Aortic smooth muscle cell (primary cell): Measurements from ENCODE around the gene ZFP91. TPM values are rescaled to one million over a fixed set of nuclear protein-coding genes. Genes with fewer than 3 reads are reported as not detected.

Experiments
- total RNA-seq: library from RNA; depleted of rRNA; stranded (reverse); fragments of >200 nt; gene quantifications from 2 replicates; pipeline ENCODE4 v1.2.3, GENCODE V29; 2014

ZFP91 gene
- 47.2 and 48.9 TPM in 2 replicates for total RNA-seq

GRCh38 chr11:58578635-58579191 lies at the start of gene ZFP91:
TSS of gene ZFP91 (plus strand) at chr11:58579063. CDS start at chr11:58579282, 219 bp downstream.

GRCh38 chr11:58575377-58576020 lies 3.4 kb upstream of the ZFP91 start, which contains the start of gene LPXN:
TSS of gene LPXN (minus strand) at chr11:58575856. CDS start at chr11:58575772, 84 bp downstream.

GRCh38 chr11:58622344-58622743 lies 43.5 kb downstream of the ZFP91 start, which contains the start of gene CNTF:
TSS of gene CNTF (plus strand) at chr11:58622665. CDS start at chr11:58622753, 88 bp downstream.

Other genes starting within 250 kb of the ZFP91 start
- gene OR5B17, start 220.0 kb upstream of the ZFP91 start, total RNA-seq = not detected in 2 replicates
- gene OR5B3, start 172.2 kb upstream of the ZFP91 start, total RNA-seq = not detected in 2 replicates
- not detected in 2 replicates for gene OR5B2, start 150.9 kb upstream of the ZFP91 start, total RNA-seq
- gene OR5B12, start 136.8 kb upstream of the ZFP91 start, total RNA-seq = not detected in 2 replicates
- gene OR5B21, start 71.0 kb upstream of the ZFP91 start, total RNA-seq = not detected in 2 replicates
- 3.9 and 4.9 TPM in 2 replicates for gene LPXN, start 3.2 kb upstream of the ZFP91 start, total RNA-seq
- 0.92 and 1.9 TPM in 2 replicates for gene CNTF, start 43.6 kb downstream of the ZFP91 start, total RNA-seq
- not detected in 2 replicates for gene GLYAT, start 152.9 kb downstream of the ZFP91 start, total RNA-seq